GM23338 (cell line): ENCODE measurements around the gene ZBP1. TPM values are rescaled to one million over a fixed set of nuclear protein-coding genes. Genes with fewer than 3 reads are reported as not detected.

ENCODE experiments used
- ATAC-seq: fragments of 200-7000 bp; cut with Tn5 transposase; 3 replicates; pipeline ENCODE4 v1.9.1; 2020
- DNase-seq: peaks from one replicate; pipeline ENCODE4 v3.0.0-alpha.2; 2015; ENCODE audit warnings: low spot score
- H2AFZ ChIP-seq: fragments of 200-600 bp; sonication (generic); 2 replicates; pipeline ENCODE4 v1.8.0; 2016; ENCODE audit warnings: antibody characterized with exemption, mild to moderate bottlenecking, moderate library complexity
- H3F3A ChIP-seq: fragments of 200-600 bp; sonication (generic); replicated peaks from 2 replicates; pipeline ENCODE4 v1.8.0; 2017; ENCODE audit warnings: antibody characterized with exemption, mixed run types, low read depth
- H3K27ac ChIP-seq: fragments of 200-600 bp; sonication (generic); 2 replicates; pipeline ENCODE4 v1.6.1; 2016; ENCODE audit warnings: low read depth
- H3K27me3 ChIP-seq: fragments of 200-600 bp; sonication (generic); 2 replicates; pipeline ENCODE4 v1.8.0; 2016; ENCODE audit warnings: mild to moderate bottlenecking, mixed run types, moderate library complexity; ENCODE audit not compliant: insufficient read depth
- H3K36me3 ChIP-seq: fragments of 200-600 bp; sonication (generic); 2 replicates; pipeline ENCODE4 v1.8.0; 2016; ENCODE audit warnings: mild to moderate bottlenecking; ENCODE audit not compliant: insufficient read depth
- H3K4me1 ChIP-seq: fragments of 200-600 bp; sonication (generic); 2 replicates; pipeline ENCODE4 v1.8.0; 2016; ENCODE audit warnings: mild to moderate bottlenecking, moderate library complexity; ENCODE audit not compliant: insufficient read depth
- H3K4me2 ChIP-seq: fragments of 200-600 bp; sonication (generic); 2 replicates; pipeline ENCODE4 v1.7.1; 2017; ENCODE audit warnings: mixed run types
- H3K4me3 ChIP-seq: fragments of 200-600 bp; sonication (generic); 2 replicates; pipeline ENCODE4 v1.6.1; 2016; ENCODE audit warnings: mixed run types
- H3K79me2 ChIP-seq: fragments of 200-600 bp; sonication (generic); replicated peaks from 2 replicates; pipeline ENCODE4 v1.8.0; 2017; ENCODE audit warnings: mild to moderate bottlenecking; ENCODE audit not compliant: insufficient read depth
- H3K9me2 ChIP-seq: fragments of 200-600 bp; sonication (generic); 2 replicates; pipeline ENCODE4 v1.8.0; 2017; ENCODE audit not compliant: insufficient read depth
- H4K20me1 ChIP-seq: fragments of 200-600 bp; sonication (generic); replicated peaks from 2 replicates; pipeline ENCODE4 v1.8.0; 2017; ENCODE audit warnings: mild to moderate bottlenecking; ENCODE audit not compliant: insufficient read depth
- H3K27ac Mint-ChIP-seq: 2 replicates; pipeline ENCODE4 v1.8.0; 2020; ENCODE audit warnings: inconsistent platforms, mild to moderate bottlenecking, moderate library complexity, mixed read lengths
- H3K27me3 Mint-ChIP-seq: 3 replicates; pipeline ENCODE4 v1.8.0; 2022; ENCODE audit warnings: low read depth, mild to moderate bottlenecking, moderate library complexity, mixed read lengths, inconsistent platforms; ENCODE audit not compliant: insufficient read depth, poor library complexity
- H3K36me3 Mint-ChIP-seq: 3 replicates; pipeline ENCODE4 v1.8.0; 2021; ENCODE audit warnings: low read depth, mild to moderate bottlenecking, inconsistent platforms, moderate library complexity, mixed read lengths
- H3K4me1 Mint-ChIP-seq: 3 replicates; pipeline ENCODE4 v1.8.0; 2020; ENCODE audit warnings: mild to moderate bottlenecking, inconsistent platforms, mixed read lengths
- H3K4me3 Mint-ChIP-seq: 3 replicates; pipeline ENCODE4 v1.8.0; 2021; ENCODE audit warnings: moderate library complexity, mild to moderate bottlenecking, inconsistent platforms, mixed read lengths
- H3K9me3 Mint-ChIP-seq: 3 replicates; pipeline ENCODE4 v1.8.0; 2020; ENCODE audit warnings: moderate library complexity, mild to moderate bottlenecking, inconsistent platforms, mixed read lengths
- CREB1 ChIP-seq: fragments of 250-450 bp; sonication (Bioruptor Pico); IDR thresholded peaks from 2 replicates; pipeline ENCODE4 v1.5.0; 2020; ENCODE audit warnings: low read depth, mild to moderate bottlenecking, moderate library complexity
- CTCF ChIP-seq, 2 experiments: fragments of 200-600 bp in 1 of 2; sonication (generic) in 1 of 2; conservative IDR thresholded peaks; 2 replicates each; pipeline versions ENCODE4 v1.5.1 to v1.6.1; 2016 to 2017; ENCODE audit warnings: antibody characterized with exemption in 2 of 2, low read depth in 2 of 2, mild to moderate bottlenecking in 2 of 2, moderate library complexity in 1 of 2
- ETS1 ChIP-seq: IDR thresholded peaks from 2 replicates; pipeline ENCODE4 v1.6.1; 2016; ENCODE audit warnings: antibody characterized with exemption
- EZH2 ChIP-seq: fragments of 200-600 bp; sonication (generic); IDR thresholded peaks from one replicate; pipeline ENCODE4 v1.8.0; 2017; ENCODE audit warnings: antibody characterized with exemption, mild to moderate bottlenecking, low read depth; ENCODE audit not compliant: unreplicated experiment
- EZH2phosphoT487 ChIP-seq: fragments of 200-600 bp; sonication (generic); IDR thresholded peaks from one replicate; pipeline ENCODE4 v1.8.1; 2018; ENCODE audit warnings: antibody characterized with exemption; ENCODE audit not compliant: unreplicated experiment
- JUNB ChIP-seq: IDR thresholded peaks from one replicate; pipeline ENCODE4 v1.6.1; 2016; ENCODE audit warnings: antibody characterized with exemption; ENCODE audit not compliant: unreplicated experiment
- NANOG ChIP-seq: IDR thresholded peaks from 2 replicates; pipeline ENCODE4 v1.6.1; 2016; ENCODE audit warnings: antibody characterized with exemption, borderline replicate concordance
- POLR2AphosphoS5 ChIP-seq: IDR thresholded peaks from 2 replicates; pipeline ENCODE4 v1.6.1; 2016; ENCODE audit warnings: antibody characterized with exemption, low read depth
- REST ChIP-seq: IDR thresholded peaks from one replicate; pipeline ENCODE4 v1.6.1; 2018; ENCODE audit warnings: antibody characterized with exemption; ENCODE audit not compliant: unreplicated experiment
- STAT1 ChIP-seq: IDR thresholded peaks from one replicate; pipeline ENCODE4 v1.6.1; 2016; ENCODE audit warnings: antibody characterized with exemption; ENCODE audit not compliant: unreplicated experiment
- ZNF114 ChIP-seq: fragments of 250-450 bp; sonication (Bioruptor Pico); IDR thresholded peaks from 2 replicates; pipeline ENCODE4 v1.5.0; 2020; ENCODE audit warnings: mild to moderate bottlenecking, moderate library complexity
- ZNF331 ChIP-seq: fragments of 250-450 bp; sonication (Bioruptor Pico); IDR thresholded peaks from 2 replicates; pipeline ENCODE4 v1.5.0; 2020; ENCODE audit warnings: low read depth, mild to moderate bottlenecking, moderate library complexity
- polyA plus RNA-seq: library from polyadenylated mRNA; unstranded; fragments of >200 nt; fragmentation: Nextera tagmentation; extraction: Ambion mirVana; gene quantifications from 2 replicates; pipeline ENCODE4 v1.2.1, GENCODE V29; 2016
- total RNA-seq: library from RNA; depleted of rRNA; stranded (reverse); fragments of >200 nt; shearing (Covaris generic); gene quantifications from 2 replicates; pipeline ENCODE4 v1.2.3, GENCODE V29; 2014

ZBP1 gene
- total and polyA plus RNA-seq, 2 experiments from 2014 or later, result not detected

- TF ChIP-seq CTCF (conservative IDR thresholded peaks at IDR 0.05; ENCODE audit: low read depth in 2 of 2) (no peak), EZH2phosphoT487 (no peak), POLR2AphosphoS5 (no peak)
Measured at GRCh38 chr20:57656252-57656820, 36.1 kb upstream of the ZBP1 start (continued).

- Mint-ChIP-seq H3K9me3 (no peaks in the 10 kb centered on the region), H3K4me1 (peaks cover 19% of the 10 kb centered on the region), H3K36me3 (peaks cover 27% of the 10 kb centered on the region), H3K27me3 (peaks cover 7% of the 10 kb centered on the region), H3K27ac (peak overlapping the region; percentile 68; the same call in 1 of the 2 replicates), H3K4me3 (no peak overlapping the region; the same call in 2 of the 3 replicates)
- Histone ChIP-seq H3K36me3 (no peaks in the 10 kb centered on the region), H3K4me1 (no peaks in the 10 kb centered on the region; the same call in 1 of the 2 replicates), H3K9me2 (no peaks in the 10 kb centered on the region), H3K27me3 (no peaks in the 10 kb centered on the region), H3K4me3 (no peak overlapping the region), H2AFZ (no peak overlapping the region), H4K20me1 (no peaks in the 10 kb centered on the region; the same call in 1 of the 2 replicates), H3K27ac (no peak overlapping the region), H3K4me2 (no peak overlapping the region), H3K79me2 (peaks cover 6% of the 10 kb centered on the region), H3F3A (peaks cover 4% of the 10 kb centered on the region; the same call in 1 of the 2 replicates)
- ATAC-seq, result no peak
- DNase-seq, result no peak
- TF ChIP-seq EZH2phosphoT487 (no peak), ZNF114 (no peak), JUNB (no peak), ETS1 (no peak), ZNF331 (CRISPR knock-in tag) (no peak), REST (no peak), POLR2AphosphoS5 (no peak), EZH2 (no peak), STAT1 (no peak), NANOG (no peak), CREB1 (CRISPR knock-in tag) (no peak), CTCF (conservative IDR thresholded peaks at IDR 0.05; ENCODE audit: low read depth in 2 of 2) (no peak)
Measured at GRCh38 chr20:57655809-57656155, 35.6 kb upstream of the ZBP1 start.
